ENCODE data around the gene CCR9.

The CCR9 gene

GRCh38 chr3:45950686-45951600, 64.6 kb downstream of the CCR9 start:
- DNase-seq (ENCODE audit: insufficient read length, low spot score) = no peak
- no peak for FAIRE-seq

DNA sequence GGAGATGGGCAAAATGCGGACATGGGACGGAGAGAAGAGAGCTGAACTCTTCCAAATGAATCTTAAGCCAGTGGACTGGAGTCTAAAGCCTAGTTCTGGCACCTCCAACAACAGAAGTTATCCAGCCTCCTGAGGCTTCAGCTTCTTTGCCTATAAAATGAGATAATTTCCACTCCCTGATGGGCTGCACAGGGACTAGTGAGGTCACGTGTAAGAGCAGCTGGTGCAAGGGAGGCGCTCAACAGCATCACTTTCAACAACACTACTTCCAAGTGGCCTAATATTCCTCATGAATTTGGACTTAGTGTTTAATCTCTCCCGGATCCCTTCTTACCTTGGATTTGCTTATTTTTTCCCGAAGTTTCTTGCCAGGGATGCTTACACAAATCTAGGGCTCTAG, 65.6 kb downstream of the CCR9 start:
- DNase-seq (ENCODE audit: insufficient read length, low spot score) (no peak), FAIRE-seq (no peak)

DNA sequence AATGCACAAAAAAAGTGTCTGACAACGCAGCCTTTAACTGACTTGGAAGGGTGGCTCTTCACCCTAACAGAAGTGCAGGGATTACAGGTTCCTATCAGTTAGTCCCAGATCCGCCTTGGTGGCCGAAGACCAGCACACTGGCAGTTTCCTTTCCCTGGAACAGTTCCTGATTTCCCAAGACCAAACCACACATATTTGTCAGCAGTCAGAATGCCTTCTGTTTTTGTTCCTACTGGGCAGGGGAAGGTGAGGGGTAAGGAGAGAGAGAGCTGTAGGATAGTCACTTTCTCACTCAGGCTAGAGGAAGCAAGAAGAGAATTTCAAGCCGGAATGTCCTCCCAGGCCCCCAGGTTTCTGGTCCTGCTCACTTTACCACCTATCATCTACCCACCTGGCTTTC, 66.1 kb downstream of the CCR9 start:
- DNase-seq (ENCODE audit: insufficient read length, low spot score) (no peak), FAIRE-seq (no peak)
